H1 (cell line): ENCODE data around the gene PHGDH.

ENCODE experiments used
- CTCF ChIP-seq, 3 experiments: IDR thresholded peaks; 1 replicate in 2 of 3; 2 replicates in 1 of 3; pipeline versions ENCODE4 v1.5.1 to v1.6.1; 2011; ENCODE audit warnings: low read length in 3 of 3, mild to moderate bottlenecking in 3 of 3, inconsistent platforms in 2 of 3, low read depth in 1 of 3, moderate library complexity in 1 of 3; ENCODE audit not compliant: insufficient read depth in 1 of 3; ENCODE audit errors: control extremely low read depth in 1 of 3
- EP300 ChIP-seq, 2 experiments: IDR thresholded peaks; 1 replicate in 1 of 2; 2 replicates in 1 of 2; pipeline ENCODE4 v1.6.1; 2011 to 2012; ENCODE audit warnings: low read depth in 2 of 2, low read length in 2 of 2, mild to moderate bottlenecking in 2 of 2, borderline replicate concordance in 1 of 2, inconsistent platforms in 1 of 2, moderate library complexity in 1 of 2
- FOSL1 ChIP-seq: IDR thresholded peaks from 2 replicates; pipeline ENCODE4 v1.6.1; 2011; ENCODE audit warnings: mild to moderate bottlenecking, low read depth, low read length, moderate library complexity; ENCODE audit not compliant: insufficient read depth
- HDAC2 ChIP-seq, 2 experiments: fragments of 300-600 bp in 1 of 2; sonication (generic) in 1 of 2; IDR thresholded peaks; 2 replicates each; pipeline ENCODE4 v1.6.1; 2011 to 2012; ENCODE audit warnings: low read depth in 2 of 2, low read length in 2 of 2, mild to moderate bottlenecking in 2 of 2, moderate library complexity in 2 of 2, borderline replicate concordance in 1 of 2, inconsistent platforms in 1 of 2
- JUND ChIP-seq: IDR thresholded peaks from 2 replicates; pipeline ENCODE4 v1.6.1; 2011; ENCODE audit warnings: mild to moderate bottlenecking, improper control_type of control experiment, low read length
- MAX ChIP-seq: IDR thresholded peaks from 2 replicates; pipeline ENCODE4 v1.6.1; 2012; ENCODE audit warnings: inconsistent platforms
- RFX5 ChIP-seq: IDR thresholded peaks from 2 replicates; pipeline ENCODE4 v1.6.1; 2011; ENCODE audit warnings: low read depth, low read length, improper control_type of control experiment, borderline replicate concordance
- SRF ChIP-seq: IDR thresholded peaks from 2 replicates; pipeline ENCODE4 v1.6.1; 2011; ENCODE audit warnings: mild to moderate bottlenecking, low read depth, low read length, moderate library complexity
- YY1 ChIP-seq: IDR thresholded peaks from 2 replicates; pipeline ENCODE4 v1.6.1; 2011; ENCODE audit warnings: low read depth, mild to moderate bottlenecking, low read length

GRCh38 chr1:119784191-119784781, 72.6 kb downstream of the PHGDH start:
- TF ChIP-seq SRF (no peak), RFX5 (no peak), CTCF (IDR thresholded peaks at IDR 0.05; ENCODE audit: control extremely low read depth in 1 of 3, insufficient read depth in 1 of 3, low read depth in 1 of 3, low read length in 3 of 3) (no peak), HDAC2 (IDR thresholded peaks at IDR 0.05; ENCODE audit: borderline replicate concordance in 1 of 2, low read depth in 2 of 2, low read length in 2 of 2) (no peak), JUND (no peak), MAX (no peak), YY1 (no peak), FOSL1 (no peak), EP300 (IDR thresholded peaks at IDR 0.05; ENCODE audit: borderline replicate concordance in 1 of 2, low read depth in 2 of 2, low read length in 2 of 2) (no peak)
